Measurements from ENCODE around the gene ASTN2. TPM values are rescaled to one million over a fixed set of nuclear protein-coding genes. Genes with fewer than 3 reads are reported as not detected.

ASTN2 gene
- total RNA-seq, 1 experiment from 2014 or later: 4.8 TPM

DNA sequence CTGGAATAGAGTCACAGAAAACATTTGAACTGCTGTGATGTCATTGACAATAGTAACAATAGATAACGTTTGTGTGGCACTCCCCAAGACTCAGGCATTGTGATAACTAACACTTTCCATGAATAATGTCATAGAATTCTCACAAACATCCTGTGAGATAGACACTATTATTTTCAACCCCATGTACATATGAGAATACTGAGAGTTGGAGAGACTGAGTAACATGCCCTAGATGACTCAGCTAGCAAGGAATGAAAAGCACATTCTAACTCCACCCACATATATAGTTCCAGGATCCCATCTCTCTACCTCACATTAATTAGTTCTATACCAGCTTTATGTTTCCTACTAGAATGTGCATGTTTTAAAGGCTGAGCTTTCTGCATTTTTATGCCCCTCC is 71.4 kb downstream of the ASTN2 start (continued):
- TF ChIP-seq, protein P1, sequence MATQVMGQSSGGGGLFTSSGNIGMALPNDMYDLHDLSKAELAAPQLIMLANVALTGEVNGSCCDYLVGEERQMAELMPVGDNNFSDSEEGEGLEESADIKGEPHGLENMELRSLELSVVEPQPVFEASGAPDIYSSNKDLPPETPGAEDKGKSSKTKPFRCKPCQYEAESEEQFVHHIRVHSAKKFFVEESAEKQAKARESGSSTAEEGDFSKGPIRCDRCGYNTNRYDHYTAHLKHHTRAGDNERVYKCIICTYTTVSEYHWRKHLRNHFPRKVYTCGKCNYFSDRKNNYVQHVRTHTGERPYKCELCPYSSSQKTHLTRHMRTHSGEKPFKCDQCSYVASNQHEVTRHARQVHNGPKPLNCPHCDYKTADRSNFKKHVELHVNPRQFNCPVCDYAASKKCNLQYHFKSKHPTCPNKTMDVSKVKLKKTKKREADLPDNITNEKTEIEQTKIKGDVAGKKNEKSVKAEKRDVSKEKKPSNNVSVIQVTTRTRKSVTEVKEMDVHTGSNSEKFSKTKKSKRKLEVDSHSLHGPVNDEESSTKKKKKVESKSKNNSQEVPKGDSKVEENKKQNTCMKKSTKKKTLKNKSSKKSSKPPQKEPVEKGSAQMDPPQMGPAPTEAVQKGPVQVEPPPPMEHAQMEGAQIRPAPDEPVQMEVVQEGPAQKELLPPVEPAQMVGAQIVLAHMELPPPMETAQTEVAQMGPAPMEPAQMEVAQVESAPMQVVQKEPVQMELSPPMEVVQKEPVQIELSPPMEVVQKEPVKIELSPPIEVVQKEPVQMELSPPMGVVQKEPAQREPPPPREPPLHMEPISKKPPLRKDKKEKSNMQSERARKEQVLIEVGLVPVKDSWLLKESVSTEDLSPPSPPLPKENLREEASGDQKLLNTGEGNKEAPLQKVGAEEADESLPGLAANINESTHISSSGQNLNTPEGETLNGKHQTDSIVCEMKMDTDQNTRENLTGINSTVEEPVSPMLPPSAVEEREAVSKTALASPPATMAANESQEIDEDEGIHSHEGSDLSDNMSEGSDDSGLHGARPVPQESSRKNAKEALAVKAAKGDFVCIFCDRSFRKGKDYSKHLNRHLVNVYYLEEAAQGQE (IDR thresholded peaks at IDR 0.05; ENCODE audit: low read depth): no peak
- TF ChIP-seq YY1 (IDR thresholded peaks at IDR 0.05; ENCODE audit: extremely low read depth, insufficient replicate concordance, low read depth, low read length) (no peak), CEBPB (IDR thresholded peaks at IDR 0.05; ENCODE audit: low read depth) (no peak)
- TF ChIP-seq, protein P2, sequence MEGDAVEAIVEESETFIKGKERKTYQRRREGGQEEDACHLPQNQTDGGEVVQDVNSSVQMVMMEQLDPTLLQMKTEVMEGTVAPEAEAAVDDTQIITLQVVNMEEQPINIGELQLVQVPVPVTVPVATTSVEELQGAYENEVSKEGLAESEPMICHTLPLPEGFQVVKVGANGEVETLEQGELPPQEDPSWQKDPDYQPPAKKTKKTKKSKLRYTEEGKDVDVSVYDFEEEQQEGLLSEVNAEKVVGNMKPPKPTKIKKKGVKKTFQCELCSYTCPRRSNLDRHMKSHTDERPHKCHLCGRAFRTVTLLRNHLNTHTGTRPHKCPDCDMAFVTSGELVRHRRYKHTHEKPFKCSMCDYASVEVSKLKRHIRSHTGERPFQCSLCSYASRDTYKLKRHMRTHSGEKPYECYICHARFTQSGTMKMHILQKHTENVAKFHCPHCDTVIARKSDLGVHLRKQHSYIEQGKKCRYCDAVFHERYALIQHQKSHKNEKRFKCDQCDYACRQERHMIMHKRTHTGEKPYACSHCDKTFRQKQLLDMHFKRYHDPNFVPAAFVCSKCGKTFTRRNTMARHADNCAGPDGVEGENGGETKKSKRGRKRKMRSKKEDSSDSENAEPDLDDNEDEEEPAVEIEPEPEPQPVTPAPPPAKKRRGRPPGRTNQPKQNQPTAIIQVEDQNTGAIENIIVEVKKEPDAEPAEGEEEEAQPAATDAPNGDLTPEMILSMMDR (IDR thresholded peaks at IDR 0.05 in 2 of 3, conservative IDR thresholded peaks at IDR 0.05 in 1 of 3; ENCODE audit: borderline replicate concordance in 1 of 3, insufficient read depth in 1 of 3, low read depth in 2 of 3, low read length in 2 of 3): no peak

DNA sequence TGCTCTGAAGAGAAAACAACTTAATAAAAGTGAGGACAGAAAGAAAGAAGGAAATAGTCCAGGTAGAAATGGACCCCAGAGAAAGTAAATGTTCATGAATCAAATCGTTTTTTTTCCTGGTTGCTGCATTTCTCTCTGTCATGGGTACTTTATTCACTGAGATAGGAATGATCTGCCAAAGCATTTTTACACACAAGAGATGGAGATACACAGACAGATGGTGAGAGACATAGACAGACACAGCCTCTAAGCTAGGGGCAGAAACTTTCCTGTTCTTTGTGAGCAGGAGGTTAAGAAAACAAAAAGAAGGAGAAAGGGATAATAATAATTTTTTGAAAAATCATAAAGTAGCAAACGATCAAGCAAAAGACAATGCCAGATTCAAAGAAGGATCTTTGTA is 73.7 kb downstream of the ASTN2 start:
- no peaks in the 10 kb centered on the region for H3K4me1 ChIP-seq (ENCODE audit: control insufficient read depth in 1 of 2, insufficient read depth in 2 of 2, low read length in 2 of 2)
- DNase-seq (ENCODE audit: low read depth, low spot score): no peak
- no peaks in the 10 kb centered on the region for H4K20me1 ChIP-seq (ENCODE audit: insufficient read depth)
- H3K9me2 ChIP-seq (ENCODE audit: insufficient read depth): no peaks in the 10 kb centered on the region
- ChIA-PET RAD21 (ENCODE audit: low non-redundant PET in 1 of 2, low total read pairs in 2 of 2, uncharacterized antibody in 2 of 2, unreplicated experiment in 2 of 2) (no interaction called here), POLR2A (no interaction called here), CTCF (no interaction called here)
- H3K27ac ChIP-seq (ENCODE audit: low read depth, low read length): no peak overlapping the region
- H3K9ac ChIP-seq (ENCODE audit: low read length): no peak overlapping the region
- no peak overlapping the region for H2AFZ ChIP-seq (ENCODE audit: low read depth, low read length, poor library complexity, severe bottlenecking)
- no peak for ATAC-seq
- H3K79me2 ChIP-seq (ENCODE audit: insufficient read depth, low read length): no peaks in the 10 kb centered on the region
- BruUV-seq (replicated peaks): no TSS peak
- no peak overlapping the region for H3K4me3 ChIP-seq (replicated peaks in 1 of 2; ENCODE audit: low read depth in 1 of 2, low read length in 2 of 2)
- no peaks in the 10 kb centered on the region for H3K27me3 ChIP-seq (ENCODE audit: insufficient read depth, low read length)
- H3K4me2 ChIP-seq (ENCODE audit: low read length): no peak overlapping the region
- TF ChIP-seq CEBPB (IDR thresholded peaks at IDR 0.05; ENCODE audit: low read depth) (no peak), YY1 (IDR thresholded peaks at IDR 0.05; ENCODE audit: extremely low read depth, insufficient replicate concordance, low read depth, low read length) (no peak), TCF7L2 (IDR thresholded peaks at IDR 0.05; ENCODE audit: borderline replicate concordance, extremely low read depth, insufficient read depth, insufficient read length) (no peak), SP1 (IDR thresholded peaks at IDR 0.05; ENCODE audit: low read depth) (no peak)
- intact Hi-C loops (cut with micrococcal nuclease): no loop called here
- peaks cover 0 to 3% of the 10 kb centered on the region in 2 experiments; a peak in 2 of 4 replicates for H3K9me3 ChIP-seq (ENCODE audit: control insufficient read depth in 1 of 2, insufficient read depth in 1 of 2, low read depth in 1 of 2, low read length in 2 of 2)
- H3K36me3 ChIP-seq (ENCODE audit: control insufficient read depth in 1 of 2, insufficient read depth in 2 of 2, low read length in 2 of 2): no peaks in the 10 kb centered on the region
